Vagina (tissue), 2 donors: ENCODE results near the gene CPLX4.

Experiments used
- CTCF ChIP-seq, 3 experiments: fragments of 450-650 bp in 2 of 3; fragments of 200-600 bp in 1 of 3; sonication (generic) in 1 of 3; IDR thresholded peaks; one replicate each; pipeline ENCODE4 v1.5.1; 2017 to 2019; ENCODE audit warnings: antibody characterized with exemption in 3 of 3, mild to moderate bottlenecking in 2 of 3, moderate library complexity in 2 of 3
- POLR2A ChIP-seq, 2 donors: fragments of 450-650 bp; IDR thresholded peaks; one replicate each; pipeline ENCODE4 v1.6.1; 2017; ENCODE audit warnings: antibody characterized with exemption in 2 of 2, mild to moderate bottlenecking in 2 of 2, moderate library complexity in 2 of 2

GRCh38 chr18:59340312-59340711, 21.9 kb upstream of the CPLX4 start:
- TF ChIP-seq CTCF (IDR thresholded peaks at IDR 0.05), result no peak
- no peak for TF ChIP-seq POLR2A (IDR thresholded peaks at IDR 0.05)
